T-helper 2 cell treated with Interferon-gamma antibody and Interleukin-4, amounts not matched to agents 5 μg/mL and 100 μg/mL, for 36 hours (primary cell): ENCODE data around the gene PIM2.
A peak's percentile ranks its signal among the peaks of the same experiment; 100 is the strongest.

Source experiments
- DNase-seq: peaks from one replicate; pipeline ENCODE4 v3.0.0; 2021; ENCODE audit warnings: low spot score
- H3K27ac Mint-ChIP-seq: one replicate; pipeline ENCODE4 v1.8.0; 2021; ENCODE audit warnings: mild to moderate bottlenecking, mixed read lengths
- H3K27me3 Mint-ChIP-seq: one replicate; pipeline ENCODE4 v1.8.0; 2021; ENCODE audit warnings: low read depth, mixed read lengths
- H3K36me3 Mint-ChIP-seq: one replicate; pipeline ENCODE4 v1.8.0; 2021; ENCODE audit warnings: low read depth, mixed read lengths
- H3K4me1 Mint-ChIP-seq: one replicate; pipeline ENCODE4 v1.8.0; 2021; ENCODE audit warnings: low read depth, mixed read lengths
- H3K4me3 Mint-ChIP-seq: one replicate; pipeline ENCODE4 v1.8.0; 2022; ENCODE audit warnings: mild to moderate bottlenecking, moderate library complexity, mixed read lengths
- H3K9me3 Mint-ChIP-seq: one replicate; pipeline ENCODE4 v1.8.0; 2021; ENCODE audit warnings: mixed read lengths

The PIM2 gene

DNA sequence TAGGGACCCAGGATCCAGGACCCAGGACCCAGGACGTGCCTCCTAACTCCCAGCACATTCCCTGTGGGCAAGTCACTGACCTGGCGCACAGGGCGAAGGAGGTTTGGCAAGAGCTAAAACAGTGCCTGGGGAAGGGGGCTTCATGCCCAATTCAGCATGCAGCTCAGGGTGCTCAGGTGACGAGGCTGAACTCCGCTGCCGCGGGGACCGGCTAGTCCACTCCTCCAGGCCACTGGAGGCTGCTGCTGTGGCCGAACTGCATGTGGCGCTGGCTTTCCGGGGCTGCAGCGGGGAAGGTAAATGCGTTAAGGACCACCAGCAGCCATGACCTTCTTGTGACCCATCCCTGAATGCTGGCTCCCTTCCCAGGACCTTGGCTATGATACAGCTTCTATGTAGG lies 4.9 kb upstream of the PIM2 start:
- H3K36me3 Mint-ChIP-seq, result peaks cover 30% of the 10 kb centered on the region
- H3K27ac Mint-ChIP-seq, result peak overlapping the region; percentile 79
- peaks cover 33% of the 10 kb centered on the region for H3K4me1 Mint-ChIP-seq
- H3K9me3 Mint-ChIP-seq, result no peaks in the 10 kb centered on the region
- no peaks in the 10 kb centered on the region for H3K27me3 Mint-ChIP-seq
- DNase-seq, result no peak
- H3K4me3 Mint-ChIP-seq, result no peak overlapping the region

GRCh38 chrX:48920718-48921104 lies 1.9 kb upstream of the PIM2 start:
- no peak for DNase-seq
- peaks cover 35% of the 10 kb centered on the region for H3K4me1 Mint-ChIP-seq
- no peaks in the 10 kb centered on the region for H3K9me3 Mint-ChIP-seq
- H3K4me3 Mint-ChIP-seq, result peak overlapping the region; percentile 97
- peaks cover 3% of the 10 kb centered on the region for H3K27me3 Mint-ChIP-seq
- peak overlapping the region; percentile 98 for H3K27ac Mint-ChIP-seq
- H3K36me3 Mint-ChIP-seq, result peaks cover 51% of the 10 kb centered on the region

DNA sequence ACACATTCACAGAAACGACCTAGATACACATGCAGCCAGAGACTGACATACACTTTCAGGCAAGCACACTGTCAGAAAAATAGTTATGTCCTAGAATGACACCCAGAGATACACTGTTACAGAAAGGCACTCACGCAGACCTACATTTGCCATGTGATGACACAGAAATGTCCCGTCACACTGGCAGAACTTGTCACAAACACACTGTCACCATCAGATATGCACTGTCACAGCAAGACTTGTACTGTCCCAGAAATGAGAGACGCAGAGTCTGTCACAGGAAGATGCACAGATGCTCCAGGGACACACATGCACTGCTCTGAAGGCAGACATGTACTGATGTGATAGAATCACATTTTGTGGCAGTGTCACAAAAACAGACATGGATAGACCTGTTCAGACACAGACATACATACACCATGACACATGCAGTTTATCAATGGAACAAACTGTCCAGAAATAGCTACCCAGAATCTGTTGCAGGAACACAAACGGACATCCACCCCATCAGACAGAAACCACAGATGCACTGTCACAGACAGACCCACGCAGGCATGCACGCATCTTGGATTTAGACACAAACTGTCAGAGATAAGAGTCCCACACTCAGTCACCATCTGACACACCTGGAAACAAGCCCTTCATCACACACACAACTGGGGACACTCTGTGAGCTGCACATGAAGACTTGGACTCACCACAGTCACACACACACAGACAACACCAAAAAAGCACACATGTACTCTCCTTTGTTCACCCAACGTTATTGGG lies 1.3 kb upstream of the PIM2 start:
- Mint-ChIP-seq H3K27me3 (peaks cover 3% of the 10 kb centered on the region), H3K9me3 (no peaks in the 10 kb centered on the region), H3K36me3 (peaks cover 52% of the 10 kb centered on the region), H3K27ac (peak overlapping the region; percentile 98), H3K4me3 (peak overlapping the region; percentile 97), H3K4me1 (peaks cover 34% of the 10 kb centered on the region)
- DNase-seq, result peak; percentile 57

GRCh38 chrX:48919360-48919841 lies 577 bp upstream of the PIM2 start:
- peaks cover 39% of the 10 kb centered on the region for H3K4me1 Mint-ChIP-seq
- no peak for DNase-seq
- no peaks in the 10 kb centered on the region for H3K9me3 Mint-ChIP-seq
- H3K36me3 Mint-ChIP-seq, result peaks cover 57% of the 10 kb centered on the region
- H3K27me3 Mint-ChIP-seq, result peaks cover 3% of the 10 kb centered on the region
- peak overlapping the region; percentile 98 for H3K27ac Mint-ChIP-seq
- peak overlapping the region; percentile 97 for H3K4me3 Mint-ChIP-seq

- Mint-ChIP-seq H3K4me3 (peak overlapping the region; percentile 97), H3K4me1 (peaks cover 41% of the 10 kb centered on the region), H3K36me3 (peaks cover 60% of the 10 kb centered on the region), H3K27ac (peak overlapping the region; percentile 98), H3K9me3 (no peaks in the 10 kb centered on the region), H3K27me3 (peaks cover 3% of the 10 kb centered on the region)
- no peak for DNase-seq
Measured at GRCh38 chrX:48918301-48918642, 552 bp downstream of the PIM2 start.

DNA sequence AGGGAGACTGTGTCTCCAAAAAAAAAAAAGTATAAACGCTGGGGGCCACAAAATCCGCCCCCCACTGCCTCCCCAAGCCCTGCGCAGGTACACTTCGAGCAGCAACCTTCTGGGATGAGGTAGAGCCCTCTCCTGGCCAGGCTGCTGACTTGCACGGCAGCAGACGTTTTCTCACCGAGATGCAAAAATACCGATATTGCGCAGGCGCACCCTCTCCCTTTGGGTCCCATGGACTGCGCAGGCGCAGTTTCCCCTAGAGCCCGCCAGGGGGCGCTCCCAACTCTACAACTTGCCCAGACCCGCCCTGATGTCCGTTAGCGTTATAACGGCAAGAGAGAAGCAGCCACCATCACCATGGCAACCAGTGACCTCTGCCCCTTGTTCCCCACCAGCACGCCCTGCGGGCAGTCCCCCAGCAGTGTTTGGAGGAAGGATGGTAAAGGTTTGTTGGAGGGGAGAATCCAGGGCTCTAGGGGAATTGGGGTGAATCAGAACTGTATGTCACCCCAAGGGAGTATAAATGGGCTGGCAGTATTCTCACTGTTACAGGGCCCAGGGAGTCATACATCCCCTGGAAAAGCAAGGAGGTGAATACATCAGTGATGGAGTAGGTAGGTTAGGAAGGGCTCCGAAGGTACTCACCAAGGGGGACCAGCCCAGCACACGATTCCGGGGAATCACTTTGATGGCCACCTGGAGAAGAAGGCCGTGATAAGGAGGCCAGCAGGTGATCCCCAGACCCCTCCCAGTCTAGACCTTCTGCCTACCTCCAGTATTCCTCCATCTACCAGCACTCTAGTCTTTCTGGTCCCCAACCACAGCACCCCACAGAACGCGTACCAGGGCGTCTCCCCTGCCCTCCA lies 1.5 kb downstream of the PIM2 start:
- Mint-ChIP-seq H3K27me3 (peaks cover 3% of the 10 kb centered on the region), H3K9me3 (no peaks in the 10 kb centered on the region), H3K36me3 (peaks cover 63% of the 10 kb centered on the region)

GRCh38 chrX:48914593-48915493 lies 4.0 kb downstream of the PIM2 start:
- Mint-ChIP-seq H3K36me3 (peaks cover 63% of the 10 kb centered on the region), H3K4me1 (peaks cover 42% of the 10 kb centered on the region), H3K4me3 (peak overlapping the region; percentile 97), H3K9me3 (no peaks in the 10 kb centered on the region), H3K27me3 (peaks cover 3% of the 10 kb centered on the region), H3K27ac (peak overlapping the region; percentile 15)
- DNase-seq, result no peak

More for the DNA sequence above, 1.5 kb downstream of the PIM2 start:
- Mint-ChIP-seq H3K27ac (peak overlapping the region; percentile 98), H3K4me3 (peak overlapping the region; percentile 97), H3K4me1 (peaks cover 41% of the 10 kb centered on the region)
- DNase-seq, result peak; percentile 87

DNA sequence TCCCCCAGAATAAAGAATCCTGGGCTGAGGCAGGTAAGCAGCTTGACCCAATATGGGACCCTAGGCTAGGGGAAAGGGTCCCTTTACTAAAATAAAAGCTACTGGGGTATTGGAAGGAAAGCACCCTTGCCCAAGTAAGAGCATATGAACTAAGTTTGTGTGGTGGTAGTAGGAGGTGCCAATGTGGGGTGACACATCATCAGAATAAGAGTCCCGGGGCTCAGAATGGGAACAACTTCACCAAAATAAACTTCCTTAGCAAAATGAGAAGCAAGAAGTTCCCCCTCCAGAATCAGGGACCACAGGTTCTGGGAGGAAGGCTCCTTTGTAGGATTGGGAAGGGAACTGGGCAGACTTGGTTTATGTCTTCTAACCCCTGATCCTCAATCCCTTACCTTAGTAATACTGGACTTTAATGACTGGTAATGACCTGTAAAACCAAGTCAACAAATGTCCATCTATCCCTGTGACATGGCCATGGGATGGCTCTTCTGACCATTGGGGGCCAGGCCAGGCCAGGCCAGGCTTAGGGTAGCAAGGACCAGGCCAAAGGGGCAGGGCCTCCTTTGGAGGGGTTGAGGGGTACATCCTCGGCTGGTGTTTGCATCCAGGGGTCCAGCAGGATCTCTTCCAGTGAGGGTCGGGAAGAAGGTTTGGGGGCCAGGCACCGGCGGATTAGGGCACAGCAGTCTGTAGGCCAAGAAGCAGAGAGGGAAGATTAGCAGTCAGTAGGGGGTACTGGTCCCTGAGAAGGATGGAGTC lies 5.0 kb downstream of the PIM2 start:
- Mint-ChIP-seq H3K9me3 (no peaks in the 10 kb centered on the region), H3K36me3 (peaks cover 61% of the 10 kb centered on the region), H3K27me3 (peaks cover 3% of the 10 kb centered on the region), H3K27ac (peak overlapping the region; percentile 71), H3K4me3 (peak overlapping the region; percentile 97), H3K4me1 (peaks cover 38% of the 10 kb centered on the region)
- no peak for DNase-seq

DNA sequence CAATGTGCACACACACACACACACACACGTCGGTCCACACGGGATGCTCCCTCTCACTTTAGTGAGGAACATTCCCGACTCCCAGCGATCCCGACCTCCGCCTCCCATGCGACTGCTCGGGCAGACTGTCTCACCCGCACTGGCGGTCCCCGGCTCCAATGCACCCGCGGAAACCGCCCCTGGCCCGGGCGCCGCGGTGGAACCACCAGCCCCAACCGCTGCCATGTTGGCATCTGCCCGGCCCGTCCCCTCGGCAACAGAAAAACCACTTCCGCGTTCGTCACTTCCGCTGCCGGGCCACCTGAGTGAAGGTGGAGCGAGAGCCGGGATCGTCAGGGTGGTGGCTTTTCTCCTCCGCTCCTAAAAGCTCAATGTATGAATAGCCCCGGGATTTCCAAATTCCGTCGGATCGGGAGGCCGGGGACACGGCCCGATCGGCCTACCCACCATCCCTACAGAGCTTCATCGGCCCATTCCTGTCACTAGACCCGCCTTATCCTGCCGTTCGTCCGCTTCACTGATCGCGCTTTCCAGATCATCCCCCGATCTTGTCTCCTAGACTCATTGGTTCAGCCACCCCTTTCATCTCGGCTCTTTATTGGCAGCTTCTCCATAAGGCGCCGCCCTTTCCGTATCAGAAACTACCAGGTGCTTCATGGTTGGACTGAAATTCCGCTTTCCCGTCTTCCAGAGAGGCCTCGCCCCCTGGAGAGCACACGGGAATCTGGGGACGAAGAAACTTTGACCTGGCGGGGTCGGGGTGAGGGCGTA lies 7.2 kb downstream of the PIM2 start, which contains the start of gene SLC35A2:
SLC35A2 (minus strand) TSS at position 235 of the 771 bp plus-strand sequence; CDS start at position 225, 10 bp downstream.
- peak; percentile 84 for DNase-seq
- Mint-ChIP-seq H3K4me1 (peaks cover 36% of the 10 kb centered on the region), H3K27me3 (no peaks in the 10 kb centered on the region), H3K9me3 (no peaks in the 10 kb centered on the region), H3K4me3 (peak within 1 kb of the TSS; percentile 92), H3K27ac (peak within 1 kb of the TSS; percentile 89), H3K36me3 (peaks cover 47% of the 10 kb centered on the region)

DNA sequence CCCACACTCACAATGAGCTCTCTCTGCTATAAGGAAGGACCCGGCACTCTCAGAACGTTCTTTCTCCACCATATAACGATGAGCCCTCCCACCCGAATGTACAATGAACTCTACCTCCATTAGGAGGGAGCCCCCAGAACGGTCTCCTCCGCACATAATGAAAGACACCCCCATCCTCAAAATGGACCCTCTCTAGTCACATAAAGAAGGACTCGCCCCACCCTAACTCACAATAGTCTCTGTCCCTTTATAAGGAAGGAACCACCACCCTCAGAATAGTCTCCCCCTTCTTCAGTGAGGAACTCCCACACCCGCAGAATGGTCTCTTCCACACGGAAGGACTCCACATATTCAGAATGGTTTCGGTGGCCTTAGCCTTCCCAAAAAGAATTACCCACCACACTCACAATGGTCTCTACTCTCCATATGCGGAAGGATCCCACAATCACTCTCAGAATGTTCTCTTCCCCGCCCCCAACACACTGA lies 7.9 kb downstream of the PIM2 start:
- no peaks in the 10 kb centered on the region for H3K27me3 Mint-ChIP-seq
- peaks cover 36% of the 10 kb centered on the region for H3K4me1 Mint-ChIP-seq
- peak overlapping the region; percentile 89 for H3K27ac Mint-ChIP-seq
- peaks cover 42% of the 10 kb centered on the region for H3K36me3 Mint-ChIP-seq
- H3K4me3 Mint-ChIP-seq, result peak overlapping the region; percentile 92
- DNase-seq, result no peak
- H3K9me3 Mint-ChIP-seq, result no peaks in the 10 kb centered on the region

DNA sequence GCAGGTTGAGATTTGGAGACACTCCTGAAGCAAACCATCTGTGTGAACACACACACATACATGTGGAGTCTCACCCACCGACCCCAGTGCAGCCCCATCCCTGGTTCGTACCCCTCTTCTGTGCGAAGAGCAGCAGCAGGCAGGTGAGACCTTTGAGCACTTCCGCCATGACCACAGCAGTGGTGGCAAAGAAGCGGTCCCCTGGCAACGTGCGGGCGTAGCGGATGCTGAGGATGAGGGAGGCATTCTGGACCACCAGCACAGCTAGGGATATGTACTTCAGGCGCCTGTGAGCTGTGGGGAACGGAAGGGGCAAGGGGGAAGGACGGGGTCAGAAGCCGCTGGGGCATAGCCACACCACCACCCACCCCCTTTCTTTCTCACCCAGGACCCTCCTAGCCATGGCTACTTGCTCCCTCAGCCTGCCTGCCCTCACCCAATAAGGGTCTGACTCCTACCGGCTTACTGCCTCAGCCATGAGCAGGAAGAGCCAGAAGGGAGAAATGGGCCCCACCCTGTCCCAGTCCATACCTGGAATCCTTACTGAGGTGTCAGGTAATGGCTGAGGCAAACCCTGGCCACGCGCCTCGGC lies 9.0 kb downstream of the PIM2 start:
- H3K27ac Mint-ChIP-seq, result no peak overlapping the region
- no peaks in the 10 kb centered on the region for H3K27me3 Mint-ChIP-seq
- peaks cover 31% of the 10 kb centered on the region for H3K4me1 Mint-ChIP-seq
- peaks cover 30% of the 10 kb centered on the region for H3K36me3 Mint-ChIP-seq
- DNase-seq, result no peak
- no peaks in the 10 kb centered on the region for H3K9me3 Mint-ChIP-seq
- H3K4me3 Mint-ChIP-seq, result no peak overlapping the region

- peaks cover 21% of the 10 kb centered on the region for H3K4me1 Mint-ChIP-seq
- peaks cover 23% of the 10 kb centered on the region for H3K36me3 Mint-ChIP-seq
- DNase-seq, result no peak
- H3K27ac Mint-ChIP-seq, result no peak overlapping the region
- H3K9me3 Mint-ChIP-seq, result no peaks in the 10 kb centered on the region
- H3K27me3 Mint-ChIP-seq, result no peaks in the 10 kb centered on the region
- H3K4me3 Mint-ChIP-seq, result no peak overlapping the region
Measured at GRCh38 chrX:48908600-48908999, 10.2 kb downstream of the PIM2 start.
